SJSA1 (cell line): ENCODE results near the gene PDILT. TPM values are rescaled to one million over a fixed set of nuclear protein-coding genes. Genes with fewer than 3 reads are reported as not detected.

Experiments used
- DNase-seq, 2 experiments: peaks; one replicate each; pipeline ENCODE4 v3.0.0-alpha.2; 2015 to 2020; ENCODE audit warnings: low spot score in 2 of 2, low read depth in 1 of 2
- H3K27ac ChIP-seq: fragments of 250-450 bp; sonication (Bioruptor Pico); 2 replicates; pipeline ENCODE4 v1.5.1; 2020; ENCODE audit warnings: mild to moderate bottlenecking, moderate library complexity
- H3K27me3 ChIP-seq: fragments of 250-450 bp; sonication (Bioruptor Pico); replicated peaks from 2 replicates; pipeline ENCODE4 v1.5.1; 2020; ENCODE audit warnings: mild to moderate bottlenecking, moderate library complexity
- H3K36me3 ChIP-seq: fragments of 250-450 bp; sonication (Bioruptor Pico); 2 replicates; pipeline ENCODE4 v1.5.1; 2020; ENCODE audit warnings: mild to moderate bottlenecking
- H3K4me1 ChIP-seq: fragments of 250-450 bp; sonication (Bioruptor Pico); replicated peaks from 2 replicates; pipeline ENCODE4 v1.6.1; 2021; ENCODE audit warnings: mild to moderate bottlenecking
- H3K4me3 ChIP-seq: fragments of 250-450 bp; sonication (Bioruptor Pico); 2 replicates; pipeline ENCODE4 v1.5.1; 2020; ENCODE audit warnings: mild to moderate bottlenecking
- H3K9me3 ChIP-seq: fragments of 250-450 bp; sonication (Bioruptor Pico); replicated peaks from 2 replicates; pipeline ENCODE4 v1.5.1; 2020; ENCODE audit warnings: mild to moderate bottlenecking
- total RNA-seq: library from RNA; depleted of rRNA; stranded (reverse); fragments of >200 nt; shearing (Covaris generic); gene quantifications from 2 replicates; pipeline ENCODE4 v1.2.3, GENCODE V29; 2014

Gene PDILT
- total RNA-seq, 1 experiment from 2014 or later: not detected

GRCh38 chr16:20395946-20396345, 8.6 kb downstream of the PDILT start:
- no peak for DNase-seq
- Histone ChIP-seq H3K4me1 (no peaks in the 10 kb centered on the region), H3K36me3 (no peaks in the 10 kb centered on the region), H3K27me3 (no peaks in the 10 kb centered on the region), H3K9me3 (no peaks in the 10 kb centered on the region), H3K27ac (no peak overlapping the region), H3K4me3 (no peak overlapping the region)

DNA sequence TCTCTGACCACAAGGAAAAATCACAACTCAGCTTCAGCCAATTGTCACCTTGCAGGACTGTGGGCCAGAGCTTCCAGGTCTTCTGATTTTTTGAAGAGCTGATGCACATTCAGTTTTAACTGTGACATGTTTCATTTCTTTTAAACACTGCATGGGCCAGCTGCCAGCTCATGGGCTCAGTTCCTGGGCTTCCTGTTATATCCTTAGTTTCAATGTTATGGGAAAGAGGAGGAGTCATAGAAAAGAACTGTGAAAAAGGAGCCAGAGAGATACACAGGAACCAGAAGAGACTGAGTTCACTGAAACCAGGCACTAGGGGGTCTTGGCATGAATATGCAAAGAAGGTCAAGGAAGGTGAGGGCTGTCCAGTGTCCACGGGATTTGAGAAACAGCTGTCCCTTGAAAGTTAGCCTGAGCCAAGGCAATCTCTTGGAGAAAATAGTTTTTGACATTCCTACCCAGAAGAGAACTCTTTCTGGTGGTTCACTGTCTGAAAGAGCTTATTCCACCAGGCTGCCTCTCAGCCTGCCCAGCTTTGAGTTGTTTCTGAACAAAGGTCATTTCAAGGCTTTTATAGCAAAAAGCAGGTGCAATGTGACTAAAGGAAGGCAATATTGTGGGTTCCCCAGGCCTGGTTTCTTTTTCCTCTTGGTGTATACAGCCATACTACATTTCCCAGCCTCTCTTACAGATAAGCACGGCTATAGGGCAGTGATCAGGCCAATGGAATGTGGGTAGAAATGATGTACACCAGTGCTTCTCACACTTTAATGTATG, 10.5 kb downstream of the PDILT start:
- DNase-seq: no peak
- Histone ChIP-seq H3K4me3 (no peak overlapping the region), H3K9me3 (no peaks in the 10 kb centered on the region), H3K36me3 (no peaks in the 10 kb centered on the region), H3K4me1 (no peaks in the 10 kb centered on the region), H3K27ac (no peak overlapping the region), H3K27me3 (no peaks in the 10 kb centered on the region)

DNA sequence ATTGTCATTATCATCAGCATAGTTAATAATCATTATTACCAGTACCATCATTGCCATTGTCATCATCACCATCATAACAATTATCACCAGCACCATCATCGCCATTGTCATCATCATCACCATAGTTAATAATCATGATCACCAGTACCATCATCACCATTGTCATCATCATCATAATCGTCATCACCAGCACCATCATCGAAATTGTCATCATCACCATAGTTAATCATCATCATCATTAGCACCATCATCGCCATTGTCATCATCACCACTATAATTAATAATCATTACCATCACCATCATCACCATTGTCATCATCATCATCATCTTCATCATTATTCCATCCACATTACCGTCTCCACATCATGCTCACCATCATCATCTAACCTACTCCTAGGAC, 13.5 kb downstream of the PDILT start:
- H3K27me3 ChIP-seq: no peaks in the 10 kb centered on the region
- no peaks in the 10 kb centered on the region for H3K36me3 ChIP-seq
- H3K4me1 ChIP-seq: no peaks in the 10 kb centered on the region
- no peak overlapping the region for H3K4me3 ChIP-seq
- H3K9me3 ChIP-seq: no peaks in the 10 kb centered on the region
- no peak for DNase-seq
- no peak overlapping the region for H3K27ac ChIP-seq

DNA sequence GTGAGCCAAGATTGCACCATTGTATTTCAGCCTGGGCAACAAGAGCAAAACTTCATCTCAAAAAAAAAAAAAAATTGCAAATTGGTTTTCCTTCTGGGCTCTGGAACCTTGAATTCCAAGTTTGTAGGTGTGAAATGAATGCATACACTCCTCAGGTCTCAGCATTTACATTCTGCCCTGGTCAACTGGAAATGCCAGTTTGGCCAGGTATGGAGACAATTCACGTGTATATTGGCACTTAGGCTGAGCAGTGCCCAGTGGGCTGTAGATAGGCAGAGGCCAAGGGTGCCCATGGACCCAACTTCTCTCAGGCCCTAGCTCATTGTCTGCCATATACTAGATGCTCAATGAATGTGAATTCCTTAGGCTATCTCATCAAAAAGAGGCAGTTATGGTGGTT, 15.7 kb downstream of the PDILT start:
- Histone ChIP-seq H3K9me3 (no peaks in the 10 kb centered on the region), H3K4me1 (no peaks in the 10 kb centered on the region), H3K27ac (no peak overlapping the region), H3K4me3 (no peak overlapping the region), H3K27me3 (no peaks in the 10 kb centered on the region), H3K36me3 (no peaks in the 10 kb centered on the region)
- DNase-seq: no peak

DNA sequence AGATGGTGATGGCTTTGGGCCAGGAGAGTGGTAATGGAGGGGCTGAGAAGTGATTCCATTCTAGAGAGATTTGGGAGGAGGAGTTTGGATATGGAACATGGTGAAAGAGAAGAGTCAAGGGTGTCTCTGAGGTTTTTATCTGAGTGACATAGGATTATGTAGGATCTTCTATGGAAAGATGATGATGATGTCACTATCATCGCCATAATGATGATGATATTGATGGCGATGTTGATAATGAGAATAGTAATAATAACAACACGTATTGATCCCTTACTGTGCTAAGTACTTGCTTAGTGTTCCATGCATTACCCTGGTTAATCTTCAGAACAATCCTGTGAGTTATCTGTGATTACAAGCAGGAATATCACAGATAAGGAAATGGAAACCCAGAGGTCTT, 16.6 kb downstream of the PDILT start:
- no peaks in the 10 kb centered on the region for H3K27me3 ChIP-seq
- H3K4me3 ChIP-seq: no peak overlapping the region
- no peaks in the 10 kb centered on the region for H3K9me3 ChIP-seq
- H3K36me3 ChIP-seq: no peaks in the 10 kb centered on the region
- no peaks in the 10 kb centered on the region for H3K4me1 ChIP-seq
- no peak overlapping the region for H3K27ac ChIP-seq
- no peak for DNase-seq

DNA sequence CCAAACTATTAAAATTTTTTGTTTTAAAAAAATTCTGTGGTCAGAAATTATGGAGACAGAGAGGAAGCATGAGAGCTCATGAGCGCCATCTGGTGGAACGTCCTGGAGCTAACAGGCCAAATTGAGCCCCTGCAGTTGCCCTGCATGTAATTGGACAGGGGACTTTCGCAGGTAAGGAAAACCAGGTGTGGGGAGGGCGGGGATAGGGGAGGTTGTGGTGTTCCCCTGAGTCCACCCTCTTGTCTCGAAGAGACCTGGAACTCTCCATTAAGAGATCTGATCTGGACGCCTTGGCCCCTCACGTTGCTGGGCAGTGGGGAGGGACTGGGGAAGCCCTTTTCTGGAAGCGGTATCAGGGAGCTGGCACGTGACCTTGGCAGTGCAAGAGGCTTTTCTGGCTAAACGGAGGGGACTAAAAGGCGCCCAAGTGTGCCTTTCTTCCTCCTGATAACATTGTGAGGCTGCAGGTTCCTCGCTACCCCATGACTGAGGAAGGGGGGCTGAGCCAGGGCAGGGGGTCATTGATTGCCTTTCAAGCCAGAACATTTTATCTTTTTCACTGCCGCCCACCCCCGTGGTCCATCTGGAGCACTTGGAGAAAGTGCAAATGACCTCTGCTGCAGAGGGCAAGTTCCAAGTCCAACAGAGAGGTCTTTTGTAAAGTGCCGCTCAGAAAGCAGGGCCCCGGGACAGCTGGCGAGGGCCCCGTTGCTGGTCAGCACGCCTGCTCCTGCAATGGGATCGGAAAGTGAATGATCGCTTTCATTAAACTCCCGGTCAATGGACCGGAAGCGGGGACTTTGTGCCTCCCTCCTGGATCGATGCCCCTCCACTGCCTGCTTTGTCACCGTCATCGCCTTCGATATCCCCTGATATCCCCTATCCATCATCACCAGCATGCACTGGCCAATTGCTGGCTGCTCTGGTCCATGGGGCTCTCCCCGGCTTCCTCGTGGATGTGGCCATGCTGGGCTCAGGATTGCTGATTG, 18.4 kb downstream of the PDILT start:
- Histone ChIP-seq H3K36me3 (no peaks in the 10 kb centered on the region), H3K27me3 (no peaks in the 10 kb centered on the region), H3K4me1 (no peaks in the 10 kb centered on the region), H3K4me3 (no peak overlapping the region), H3K27ac (no peak overlapping the region), H3K9me3 (no peaks in the 10 kb centered on the region)
- DNase-seq: peak; percentile 28 to 52

DNA sequence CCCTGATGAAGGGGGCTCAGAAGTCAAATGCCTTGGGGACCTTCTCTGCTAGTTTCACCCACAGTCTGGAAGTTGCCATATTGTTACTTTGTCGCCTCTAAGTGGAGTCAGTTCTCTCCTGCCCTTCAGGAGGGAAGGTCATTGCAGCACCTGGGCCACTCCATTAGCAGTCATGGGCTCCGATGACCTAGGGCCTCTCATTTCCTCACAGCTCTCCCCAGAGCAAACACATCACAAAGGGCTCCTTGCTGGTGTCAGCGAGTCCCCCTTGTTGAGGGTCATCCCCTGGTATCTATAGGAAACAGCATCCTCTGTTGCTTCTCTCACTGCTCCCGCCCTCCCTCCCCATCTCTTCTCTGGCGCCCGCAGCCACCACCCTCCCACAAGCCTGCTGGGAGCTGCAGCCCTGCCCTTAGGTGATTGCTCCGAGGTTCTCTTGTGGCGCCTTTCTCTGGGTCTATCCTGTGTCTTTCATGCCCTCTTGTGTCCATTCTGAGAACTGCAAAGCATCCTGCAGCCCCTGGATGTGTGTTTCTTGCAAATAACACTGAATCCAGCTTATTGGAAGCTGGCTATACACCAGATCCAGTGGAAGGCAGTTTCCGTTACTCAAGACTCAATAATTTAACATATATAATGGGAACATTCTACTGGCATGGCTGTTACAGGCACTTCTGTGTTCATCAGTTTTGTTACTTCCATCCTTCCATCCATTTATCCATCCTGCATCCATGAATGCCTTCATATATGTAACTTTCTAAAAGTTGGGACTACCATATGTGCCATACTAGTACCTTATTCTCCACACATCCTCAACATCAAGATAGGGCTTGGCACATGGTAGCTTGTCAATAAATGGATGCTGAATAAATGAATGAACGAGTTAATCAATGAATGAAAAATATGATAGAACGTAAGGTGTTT, 21.2 kb downstream of the PDILT start:
- Histone ChIP-seq H3K27me3 (no peaks in the 10 kb centered on the region), H3K4me3 (no peak overlapping the region), H3K4me1 (no peaks in the 10 kb centered on the region), H3K36me3 (no peaks in the 10 kb centered on the region), H3K9me3 (no peaks in the 10 kb centered on the region), H3K27ac (no peak overlapping the region)
- peak; percentile 20 to 60 for DNase-seq

DNA sequence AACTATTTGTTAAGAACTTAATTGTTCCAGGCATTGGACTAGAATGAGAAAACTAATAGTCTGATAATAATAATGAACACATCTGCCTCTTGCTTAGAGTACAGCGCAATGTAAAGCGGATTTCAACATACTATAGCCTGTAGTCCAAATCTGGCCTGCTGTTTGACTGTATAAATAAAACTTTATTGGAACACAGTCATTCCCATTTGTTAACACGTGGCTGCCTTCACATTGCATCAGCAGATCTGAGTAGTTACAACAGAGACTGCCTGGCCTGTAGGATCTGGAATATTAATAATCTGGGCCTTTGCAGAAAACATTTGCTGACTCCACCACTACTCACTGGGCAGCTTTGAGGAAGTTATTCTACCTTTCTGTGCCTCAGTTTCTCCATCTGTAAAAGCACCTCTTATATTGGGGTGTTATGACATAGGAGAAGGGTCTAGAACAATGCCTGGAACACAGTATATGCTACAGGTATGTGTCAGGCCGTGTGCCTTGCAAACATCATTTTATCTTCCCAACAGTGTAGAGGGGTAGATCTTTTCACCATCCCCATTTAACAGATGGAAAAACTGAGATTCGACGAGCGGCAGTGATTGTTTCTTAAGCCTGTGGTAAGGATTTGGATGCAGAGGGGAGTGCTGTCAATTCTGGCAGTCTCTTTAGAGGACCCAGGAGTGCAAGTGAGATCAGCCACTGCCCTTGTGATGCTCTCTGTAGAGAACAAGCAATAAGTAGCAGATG, 22.2 kb downstream of the PDILT start:
- Histone ChIP-seq H3K36me3 (no peaks in the 10 kb centered on the region), H3K4me3 (no peak overlapping the region), H3K9me3 (no peaks in the 10 kb centered on the region), H3K27ac (no peak overlapping the region), H3K4me1 (no peaks in the 10 kb centered on the region), H3K27me3 (no peaks in the 10 kb centered on the region)
- no peak for DNase-seq

GRCh38 chr16:20380782-20381181, 23.8 kb downstream of the PDILT start:
- no peaks in the 10 kb centered on the region for H3K36me3 ChIP-seq
- no peak overlapping the region for H3K4me3 ChIP-seq
- H3K27me3 ChIP-seq: no peaks in the 10 kb centered on the region
- H3K27ac ChIP-seq: no peak overlapping the region
- H3K9me3 ChIP-seq: no peaks in the 10 kb centered on the region
- H3K4me1 ChIP-seq: no peaks in the 10 kb centered on the region
- no peak for DNase-seq

GRCh38 chr16:20377181-20377580, 27.4 kb downstream of the PDILT start:
- Histone ChIP-seq H3K9me3 (no peaks in the 10 kb centered on the region), H3K27me3 (no peaks in the 10 kb centered on the region), H3K4me3 (no peak overlapping the region), H3K36me3 (no peaks in the 10 kb centered on the region), H3K27ac (no peak overlapping the region), H3K4me1 (no peaks in the 10 kb centered on the region)
- no peak for DNase-seq

GRCh38 chr16:20372701-20373100, 31.8 kb downstream of the PDILT start:
- H3K36me3 ChIP-seq: no peaks in the 10 kb centered on the region
- no peak for DNase-seq
- no peaks in the 10 kb centered on the region for H3K4me1 ChIP-seq
- H3K27ac ChIP-seq: no peak overlapping the region
- H3K4me3 ChIP-seq: no peak overlapping the region
- no peaks in the 10 kb centered on the region for H3K9me3 ChIP-seq
- H3K27me3 ChIP-seq: no peaks in the 10 kb centered on the region

DNA sequence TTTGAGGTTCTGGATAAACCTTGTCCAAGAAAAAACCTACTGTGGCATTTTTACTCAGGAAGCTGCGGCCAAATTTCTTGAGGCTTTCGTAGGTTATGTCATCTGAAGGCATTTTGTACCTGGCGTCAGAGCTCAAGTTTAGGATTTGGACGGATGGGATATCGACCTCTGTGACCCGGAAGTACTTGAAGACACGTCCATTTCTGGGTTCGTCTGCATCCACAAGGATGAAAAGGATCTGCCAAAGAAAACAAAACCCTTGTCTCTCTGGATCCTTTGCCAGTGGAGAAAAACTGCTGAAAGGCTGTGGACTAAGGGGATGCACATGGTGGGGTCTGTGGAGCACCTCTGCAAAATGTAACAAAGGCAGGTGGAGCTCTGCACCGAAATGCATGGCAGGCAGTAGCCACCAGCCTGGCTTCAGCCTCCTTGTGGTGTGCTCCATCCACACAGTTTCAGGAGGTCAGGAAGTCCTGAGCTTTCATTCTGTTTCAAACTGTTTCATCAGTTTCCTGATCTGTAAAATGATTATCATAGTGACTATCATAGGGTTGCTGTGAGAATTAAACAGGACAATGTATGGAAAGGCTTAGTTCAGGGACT, 35.0 kb downstream of the PDILT start:
- Histone ChIP-seq H3K4me3 (no peak overlapping the region), H3K9me3 (no peaks in the 10 kb centered on the region), H3K27ac (no peak overlapping the region), H3K36me3 (no peaks in the 10 kb centered on the region), H3K27me3 (no peaks in the 10 kb centered on the region), H3K4me1 (no peaks in the 10 kb centered on the region)
- no peak for DNase-seq
